CD4-positive, alpha-beta T cell treated with Interleukin-2 at 100 ng/mL for 4 hours (primary cell): ENCODE data around the gene VAT1.
A peak's percentile ranks its signal among the peaks of the same experiment; 100 is the strongest.

Experiments used
- DNase-seq: peaks from one replicate; pipeline ENCODE4 v3.0.0-alpha.2; 2020; ENCODE audit warnings: low spot score

The VAT1 gene

GRCh38 chr17:43027091-43028032, 5.2 kb upstream of the VAT1 start:
- no peak for DNase-seq

DNA sequence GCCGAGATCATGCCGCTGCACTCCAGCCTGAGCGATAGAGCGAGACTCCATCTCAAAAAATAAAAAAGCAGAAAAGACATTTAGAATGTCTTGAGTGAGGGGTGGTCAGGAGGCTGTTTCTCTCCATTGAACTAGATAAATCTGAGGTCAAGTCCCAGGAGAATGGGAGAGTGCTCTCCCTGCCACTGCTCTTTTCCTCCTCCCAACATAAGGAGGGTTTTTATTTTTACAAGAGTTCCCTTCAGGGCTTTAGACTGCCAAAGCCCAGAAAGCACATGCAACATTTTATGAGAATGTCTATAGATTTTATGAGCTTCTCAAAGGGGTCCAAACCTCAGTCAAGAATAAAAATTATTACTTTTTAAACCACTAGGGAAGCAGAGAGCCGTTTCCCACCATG, 4.4 kb upstream of the VAT1 start:
- no peak for DNase-seq

DNA sequence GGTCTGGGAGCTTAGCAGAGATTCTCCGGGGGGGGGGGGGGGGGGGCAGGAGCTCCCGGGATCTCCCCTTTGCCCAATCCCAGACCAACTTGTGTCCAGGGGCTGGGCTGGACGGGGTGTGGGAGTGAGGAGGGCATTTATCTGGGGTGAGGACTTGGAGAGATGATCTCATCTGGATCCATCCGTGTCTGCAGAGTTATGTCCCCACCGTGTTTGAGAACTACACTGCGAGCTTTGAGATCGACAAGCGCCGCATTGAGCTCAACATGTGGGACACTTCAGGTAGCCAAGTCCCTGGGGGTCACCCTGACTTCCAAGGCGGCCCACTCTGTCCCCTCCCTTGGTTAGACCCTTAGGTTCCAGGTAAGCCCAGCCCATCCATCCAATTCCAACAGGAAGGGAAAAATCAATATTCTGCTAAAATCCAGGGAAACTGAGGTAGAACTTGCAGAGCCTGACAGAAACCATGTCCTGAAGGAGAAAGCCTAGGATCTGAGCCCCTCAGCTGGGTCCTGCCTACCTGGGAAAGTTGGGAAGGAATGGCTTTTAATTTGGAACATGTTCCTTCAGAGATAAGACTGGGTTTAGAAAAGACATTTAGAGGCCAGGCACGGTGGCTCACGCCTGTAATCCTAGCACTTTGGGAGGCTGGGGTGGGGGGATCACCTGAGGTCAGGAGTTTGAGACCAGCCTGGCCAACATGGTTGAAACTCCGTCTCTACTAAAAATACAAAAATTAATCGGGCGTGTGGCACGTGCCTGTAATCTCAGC, 3.8 kb upstream of the VAT1 start:
- no peak for DNase-seq

- DNase-seq: no peak
Observed at GRCh38 chr17:43025290-43025657, 3.1 kb upstream of the VAT1 start.

DNA sequence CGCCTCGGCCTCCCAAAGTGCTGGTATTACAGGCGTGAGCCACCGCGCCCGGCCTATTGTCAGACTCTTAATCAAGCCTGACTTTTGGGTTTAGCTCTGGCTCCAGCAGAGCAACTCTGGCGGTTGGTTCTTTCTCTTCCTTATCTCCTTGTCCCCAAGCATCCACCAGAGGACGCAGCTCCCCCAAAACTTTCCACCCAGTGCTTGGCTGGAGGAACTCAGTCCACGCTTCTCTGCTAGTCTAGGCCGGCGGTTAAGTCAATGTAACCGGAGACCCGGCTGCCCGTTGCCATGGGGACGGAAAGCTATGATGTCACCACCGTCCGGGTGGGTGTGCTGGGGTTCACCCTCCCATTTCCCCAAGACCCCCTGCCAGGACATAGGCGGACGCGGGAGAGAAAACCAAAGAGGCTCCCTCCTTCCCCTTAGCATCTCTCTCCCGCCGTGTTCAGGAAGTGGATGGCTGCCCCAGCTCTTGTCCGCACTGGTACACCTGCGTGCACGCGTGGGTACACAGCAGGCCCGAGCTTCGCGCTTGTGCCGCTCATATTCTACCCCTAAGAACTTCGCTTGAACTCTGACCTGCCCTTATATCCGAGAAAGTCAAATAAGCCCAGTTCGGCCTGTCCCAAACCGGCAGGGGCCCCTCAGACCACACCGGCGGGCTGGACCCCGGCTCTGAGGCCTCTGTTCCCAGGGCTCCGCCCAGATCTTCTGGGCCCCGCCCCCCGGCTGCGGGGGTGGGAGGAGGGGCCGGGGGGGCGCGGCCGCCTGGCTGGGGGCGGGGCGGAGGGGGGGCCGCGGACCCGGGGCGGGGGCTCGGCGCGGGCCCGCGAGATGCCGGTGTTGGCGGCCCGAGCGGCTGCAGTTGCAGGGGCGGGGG, 2.5 kb upstream of the VAT1 start, which contains the start of gene RND2:
RND2 (plus strand) TSS at position 825 of the 883 bp plus-strand sequence. CDS start 117 bp downstream, outside the sequence.
- DNase-seq: peak; percentile 86

- DNase-seq: peak; percentile 26
Observed at GRCh38 chr17:43020789-43021740, 1.1 kb downstream of the VAT1 start.

DNA sequence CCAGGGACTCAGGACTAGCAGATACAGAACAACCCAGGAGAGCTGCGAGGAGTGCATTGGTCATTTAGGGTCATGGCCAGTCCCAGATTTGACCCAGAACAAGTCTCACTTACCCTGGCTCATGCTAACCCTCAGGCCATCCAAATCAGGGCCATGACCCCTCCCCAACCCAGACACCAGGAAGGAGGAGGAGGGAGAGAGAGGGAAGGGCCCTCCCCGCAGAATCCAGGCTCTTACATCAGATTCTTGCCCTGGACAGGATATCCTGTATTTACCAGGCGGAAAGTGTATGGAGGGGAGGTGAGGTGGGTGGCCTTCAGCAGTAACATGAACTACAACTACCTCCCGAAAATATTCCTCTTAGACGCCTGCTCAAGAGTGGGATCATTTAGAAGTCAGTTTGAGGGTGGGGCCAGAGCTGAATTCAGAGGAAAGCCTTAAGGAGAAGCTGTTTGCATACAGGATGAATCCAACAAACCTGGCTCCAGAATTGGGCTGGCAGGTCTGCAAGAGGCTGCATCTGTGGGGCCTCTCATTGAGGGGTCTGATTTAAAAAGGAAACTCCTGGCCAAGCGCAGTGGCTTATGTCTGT, 2.1 kb downstream of the VAT1 start:
- no peak for DNase-seq

- no peak for DNase-seq
Observed at GRCh38 chr17:43019418-43019817, 2.8 kb downstream of the VAT1 start.

- no peak for DNase-seq
Observed at GRCh38 chr17:43018932-43019331, 3.3 kb downstream of the VAT1 start.

GRCh38 chr17:43018008-43018853, 4.0 kb downstream of the VAT1 start:
- DNase-seq: peak; percentile 67

DNA sequence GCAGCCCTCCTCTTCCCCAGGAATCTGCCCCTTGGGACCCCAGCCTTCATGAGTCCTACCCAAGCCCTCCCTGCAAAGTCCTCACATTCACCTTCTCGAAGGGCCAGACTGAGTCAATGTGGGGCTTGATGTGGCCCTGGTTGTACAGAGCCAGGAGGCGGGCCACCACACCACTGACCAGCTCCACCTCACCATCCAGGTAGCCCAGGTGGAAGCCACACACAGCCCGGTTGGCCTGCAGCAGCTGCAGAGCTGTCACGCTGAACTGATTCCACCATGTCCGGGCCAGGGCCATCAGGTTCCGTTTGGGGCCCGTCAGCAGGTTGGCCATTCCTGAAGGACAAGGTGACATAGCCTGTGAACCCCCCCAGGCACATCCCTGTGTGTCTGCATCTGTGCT, 6.0 kb downstream of the VAT1 start:
- no peak for DNase-seq

DNA sequence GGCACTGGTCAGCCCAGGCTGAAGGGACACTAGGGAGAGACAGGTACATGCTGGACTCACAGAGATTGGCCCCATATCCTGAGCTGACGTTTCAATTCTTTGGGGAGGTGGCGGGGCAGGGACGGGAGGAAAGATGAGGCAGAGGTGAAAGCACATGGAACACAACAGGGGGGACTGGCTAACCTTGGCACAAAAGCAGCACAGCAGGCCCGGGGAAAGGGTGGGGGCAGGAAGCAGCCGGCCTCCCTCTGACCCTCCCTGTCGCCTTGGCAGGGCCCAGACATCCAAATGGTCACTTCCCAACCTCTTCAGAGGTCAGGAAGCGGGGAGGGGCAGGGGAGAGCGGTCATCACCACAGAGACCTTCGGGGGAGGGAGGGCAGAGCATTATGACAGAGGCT, 6.6 kb downstream of the VAT1 start:
- DNase-seq: no peak

- no peak for DNase-seq
Observed at GRCh38 chr17:43014649-43015542, 7.3 kb downstream of the VAT1 start.

GRCh38 chr17:43014020-43014648, 8.1 kb downstream of the VAT1 start:
- no peak for DNase-seq

GRCh38 chr17:43013296-43013695, 8.9 kb downstream of the VAT1 start:
- no peak for DNase-seq

- DNase-seq: no peak
Observed at GRCh38 chr17:43011728-43012472, 10.3 kb downstream of the VAT1 start.

DNA sequence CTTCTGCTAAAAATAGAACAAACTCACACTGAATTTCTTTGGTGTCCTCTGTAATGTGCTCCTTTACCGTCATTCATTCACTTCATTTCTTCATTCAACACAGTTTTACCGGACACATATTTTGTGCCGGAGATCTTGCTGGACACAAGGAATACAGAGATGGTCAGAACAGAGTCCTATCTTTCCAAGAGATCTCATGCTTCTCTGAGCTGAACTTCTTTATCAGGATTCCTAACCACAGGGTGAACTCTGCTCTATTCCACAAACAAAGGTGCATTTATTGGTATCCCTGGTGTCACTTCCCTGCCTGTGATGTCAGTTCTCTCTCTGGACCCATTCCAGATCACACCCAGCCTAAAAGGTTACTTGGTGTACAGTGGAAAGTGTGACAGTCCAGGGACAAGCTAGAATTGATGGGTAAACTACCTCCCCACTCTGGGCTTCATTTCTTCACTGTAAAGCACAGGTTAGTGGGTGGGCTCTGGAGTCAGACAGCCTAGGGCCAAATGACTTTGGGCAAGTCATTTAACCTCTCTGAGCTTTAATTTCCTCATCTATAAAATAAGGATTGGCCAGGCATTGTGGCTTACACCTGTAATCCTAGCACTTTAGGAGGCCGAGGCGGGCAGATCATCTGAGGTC, 11.4 kb downstream of the VAT1 start:
- DNase-seq: no peak
